ENCODE results near the gene PMEPA1. TPM values are rescaled to one million over a fixed set of nuclear protein-coding genes. Genes with fewer than 3 reads are reported as not detected.

PMEPA1 gene
- total RNA-seq, 1 experiment from 2014 or later = 15.0 TPM

DNA sequence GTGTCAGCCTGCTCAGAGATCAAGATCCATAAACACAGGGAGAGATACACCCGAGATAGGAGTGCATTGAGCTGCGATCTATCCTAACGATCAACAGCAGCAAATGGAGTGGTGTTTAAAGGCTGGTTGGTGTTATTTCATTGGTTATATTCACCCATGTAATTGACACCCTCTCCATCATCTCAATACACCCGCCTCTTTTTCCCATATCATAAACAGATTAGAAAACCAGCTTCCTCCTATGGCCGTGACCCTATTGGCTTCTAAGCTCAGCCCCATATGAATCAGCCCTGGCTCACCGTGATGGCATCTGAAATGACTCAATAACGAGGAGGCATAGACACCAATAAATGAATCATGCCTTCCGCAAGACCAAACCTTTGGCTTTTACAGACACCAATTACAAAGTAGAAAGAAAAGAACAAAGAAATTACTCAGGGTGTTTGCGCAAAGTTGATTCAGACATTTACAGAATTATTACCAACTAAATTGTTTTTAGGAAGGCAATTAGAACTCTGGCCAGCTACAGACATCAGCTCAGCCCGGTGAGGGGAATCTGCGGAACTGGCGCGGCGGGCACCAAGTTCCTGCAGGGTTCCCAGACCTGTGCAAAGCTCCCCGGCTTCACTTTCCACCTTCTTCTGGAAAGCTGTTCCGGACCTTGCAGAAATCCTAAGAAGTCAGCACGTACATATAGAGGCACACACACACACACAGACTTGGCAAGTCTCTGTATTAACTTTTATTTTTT is 11.5 kb downstream of the PMEPA1 start:
- DNase-seq = peak; percentile 75 to 80
- Histone ChIP-seq H3K36me3 (peaks cover 16% of the 10 kb centered on the region), H3K27me3 (no peaks in the 10 kb centered on the region), H3K27ac (peak overlapping the region; percentile 56), H3K9me3 (replicated peaks) (no peaks in the 10 kb centered on the region), H3K4me1 (peaks cover 39% of the 10 kb centered on the region), H3K4me3 (no peak overlapping the region)

DNA sequence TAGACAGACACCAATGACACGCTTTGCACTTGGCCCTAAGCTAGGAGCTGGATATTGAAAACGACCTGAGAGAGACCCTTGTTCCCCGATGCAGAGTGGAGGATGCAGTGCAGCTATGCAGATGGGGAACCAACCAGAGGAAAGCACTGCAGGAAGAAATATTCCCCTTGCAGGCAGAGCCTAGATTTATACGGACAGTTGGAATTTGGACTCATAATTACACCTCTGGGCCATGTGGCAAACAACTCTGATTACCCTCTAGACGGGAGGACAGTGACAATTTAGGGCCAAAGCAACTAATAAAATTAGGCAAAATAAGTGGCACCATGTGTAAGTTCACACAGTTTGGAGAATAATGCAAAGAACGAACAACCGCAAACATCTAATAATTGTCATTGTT is 12.3 kb downstream of the PMEPA1 start:
- Histone ChIP-seq H3K27me3 (no peaks in the 10 kb centered on the region), H3K36me3 (peaks cover 8% of the 10 kb centered on the region), H3K4me3 (no peak overlapping the region), H3K4me1 (peaks cover 36% of the 10 kb centered on the region), H3K9me3 (replicated peaks) (no peaks in the 10 kb centered on the region), H3K27ac (peak overlapping the region; percentile 16; the same call in 1 of the 2 replicates)
- no peak for DNase-seq

DNA sequence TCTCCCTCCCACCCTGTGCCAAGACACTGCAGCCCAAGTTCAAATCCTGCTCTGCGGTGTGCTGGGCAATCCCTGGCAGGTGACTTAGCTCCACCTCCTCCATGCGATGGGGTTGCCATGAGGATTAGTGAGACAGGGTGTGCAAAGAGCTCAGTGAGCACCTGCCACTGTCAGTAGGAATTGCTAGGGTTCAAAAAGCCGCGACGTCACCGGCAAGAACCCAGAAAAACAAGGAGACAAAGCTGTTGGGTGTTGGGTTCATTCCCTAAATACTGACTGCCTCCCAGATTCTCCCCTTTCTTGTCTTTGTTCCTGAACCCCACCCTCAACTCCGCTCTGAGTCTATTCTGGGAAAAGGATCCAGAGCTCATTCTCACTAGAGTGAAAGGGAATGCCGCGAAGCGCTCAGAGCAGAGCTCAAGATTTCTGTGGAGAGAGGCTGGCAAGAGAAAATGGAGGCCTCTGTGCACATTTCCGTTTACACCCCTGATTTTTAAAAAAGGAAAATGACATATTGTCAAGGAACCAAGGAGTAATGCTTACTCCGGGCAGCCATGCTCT is 13.3 kb downstream of the PMEPA1 start:
- H3K27ac ChIP-seq = peak overlapping the region; percentile 38
- peaks cover 36% of the 10 kb centered on the region for H3K4me1 ChIP-seq
- no peak overlapping the region for H3K4me3 ChIP-seq
- H3K9me3 ChIP-seq (replicated peaks) = no peaks in the 10 kb centered on the region
- no peaks in the 10 kb centered on the region for H3K27me3 ChIP-seq
- DNase-seq = peak; percentile 84 to 93
- peaks cover 4% of the 10 kb centered on the region; the same call in 1 of the 2 replicates for H3K36me3 ChIP-seq

DNA sequence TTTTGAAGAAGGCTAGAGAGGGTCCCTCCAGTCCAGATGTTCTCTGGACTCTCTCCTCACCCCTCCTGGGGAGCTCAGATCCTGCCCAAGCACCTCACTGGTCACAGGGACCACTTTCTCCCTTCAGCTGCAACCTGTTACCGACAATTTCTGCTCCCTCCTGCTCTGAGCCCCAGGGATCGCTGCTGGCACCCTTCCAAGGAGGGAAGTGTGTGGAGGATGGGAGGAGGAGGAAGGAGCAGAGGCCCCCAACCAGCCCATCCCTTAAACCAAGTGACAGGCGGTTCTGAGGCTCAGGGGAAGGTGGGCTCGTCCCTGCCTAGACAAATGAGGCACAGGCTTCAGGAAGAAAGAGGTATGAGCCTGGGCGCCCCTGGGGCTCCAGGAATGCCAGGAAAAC is 13.9 kb downstream of the PMEPA1 start:
- Histone ChIP-seq H3K27ac (no peak overlapping the region), H3K4me1 (peaks cover 36% of the 10 kb centered on the region), H3K9me3 (replicated peaks) (no peaks in the 10 kb centered on the region), H3K27me3 (no peaks in the 10 kb centered on the region), H3K36me3 (peaks cover 6% of the 10 kb centered on the region; the same call in 1 of the 2 replicates), H3K4me3 (no peak overlapping the region)
- DNase-seq = peak; percentile 53 to 73

DNA sequence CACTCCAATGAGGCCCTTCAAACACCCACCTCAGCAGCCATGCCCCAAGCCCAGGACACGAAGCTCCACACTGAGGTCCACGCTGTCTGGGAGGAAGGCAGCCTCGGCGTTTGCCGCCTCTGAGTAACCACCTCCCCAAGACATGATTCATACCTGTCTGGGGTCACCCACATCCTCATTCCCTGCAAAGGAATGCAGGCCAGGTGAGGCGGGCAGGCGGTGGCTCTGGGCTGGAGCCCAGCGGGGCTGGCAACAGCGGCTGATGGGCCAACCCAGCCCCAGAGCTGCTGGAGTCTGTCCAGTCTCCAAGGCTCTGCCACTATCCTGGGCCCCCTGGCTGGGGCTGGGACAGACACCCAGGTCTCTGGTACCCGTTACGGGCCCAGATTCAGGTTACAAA is 14.8 kb downstream of the PMEPA1 start:
- DNase-seq = no peak
- no peak overlapping the region for H3K27ac ChIP-seq
- no peak overlapping the region for H3K4me3 ChIP-seq
- H3K4me1 ChIP-seq = peaks cover 36% of the 10 kb centered on the region
- no peaks in the 10 kb centered on the region for H3K9me3 ChIP-seq (replicated peaks)
- no peaks in the 10 kb centered on the region for H3K27me3 ChIP-seq
- H3K36me3 ChIP-seq = peaks cover 5% of the 10 kb centered on the region; the same call in 1 of the 2 replicates

DNA sequence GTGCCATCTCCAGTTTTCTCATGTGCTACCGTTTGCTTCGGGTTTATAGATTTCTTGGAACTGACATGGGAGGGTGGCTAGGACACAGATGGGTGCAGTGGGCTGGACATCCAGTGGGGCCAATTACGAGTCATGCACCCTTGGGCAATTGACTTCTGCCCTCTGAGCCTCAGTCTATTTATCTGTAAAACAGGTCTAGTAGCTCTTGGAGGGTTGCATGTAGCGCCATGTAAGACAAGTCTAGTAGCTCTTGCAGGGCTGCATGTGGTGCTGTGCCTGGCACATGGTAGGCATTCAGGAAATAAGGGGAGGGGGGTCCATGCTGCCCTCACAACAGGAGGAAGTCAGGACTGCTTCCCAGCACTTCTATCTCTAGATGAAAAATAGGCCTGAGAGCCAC is 15.3 kb downstream of the PMEPA1 start:
- DNase-seq = no peak
- Histone ChIP-seq H3K9me3 (replicated peaks) (no peaks in the 10 kb centered on the region), H3K4me1 (peaks cover 36% of the 10 kb centered on the region), H3K27ac (no peak overlapping the region), H3K36me3 (peaks cover 4% of the 10 kb centered on the region; the same call in 1 of the 2 replicates), H3K27me3 (no peaks in the 10 kb centered on the region), H3K4me3 (no peak overlapping the region)

DNA sequence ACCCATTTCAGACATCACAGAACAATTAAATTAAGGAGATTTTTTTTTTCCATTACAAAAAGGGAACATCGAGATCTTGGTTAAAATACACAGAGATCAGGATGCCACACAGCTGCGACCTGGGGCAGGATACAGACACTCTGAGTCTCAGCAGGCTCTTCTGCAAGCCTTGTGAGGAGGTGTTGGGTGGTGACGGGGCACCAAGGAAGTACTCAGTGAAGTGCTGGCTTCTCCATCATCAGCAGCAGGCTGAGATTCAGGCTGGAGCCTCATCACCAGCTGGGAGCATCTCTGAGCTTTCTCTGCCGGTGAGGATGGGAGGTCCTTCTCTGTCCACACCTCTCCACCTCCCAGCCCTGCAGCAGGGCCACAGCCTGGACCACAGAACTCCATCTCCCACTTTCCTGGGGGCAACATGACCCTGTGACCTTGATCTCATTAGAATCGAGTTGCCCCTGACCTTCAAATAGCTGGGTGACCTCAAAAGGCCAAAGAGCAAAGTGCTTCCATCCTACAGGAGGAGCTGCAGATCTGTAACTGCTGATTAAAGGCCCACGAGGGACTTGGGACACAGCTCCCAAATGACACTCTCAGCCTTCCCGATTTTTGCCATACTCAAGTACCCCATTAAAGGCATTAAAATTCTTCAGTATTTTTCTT is 16.0 kb downstream of the PMEPA1 start:
- no peak for DNase-seq
- Histone ChIP-seq H3K4me1 (peaks cover 33% of the 10 kb centered on the region), H3K27ac (no peak overlapping the region), H3K36me3 (peaks cover 4% of the 10 kb centered on the region; the same call in 1 of the 2 replicates), H3K4me3 (no peak overlapping the region), H3K27me3 (no peaks in the 10 kb centered on the region), H3K9me3 (replicated peaks) (no peaks in the 10 kb centered on the region)

GRCh38 chr20:57693002-57693582 is 16.7 kb downstream of the PMEPA1 start:
- Histone ChIP-seq H3K27me3 (no peaks in the 10 kb centered on the region), H3K36me3 (peaks cover 7% of the 10 kb centered on the region; the same call in 1 of the 2 replicates), H3K27ac (no peak overlapping the region), H3K4me3 (no peak overlapping the region), H3K4me1 (peaks cover 29% of the 10 kb centered on the region), H3K9me3 (replicated peaks) (no peaks in the 10 kb centered on the region)
- DNase-seq = no peak

- no peak overlapping the region for H3K27ac ChIP-seq
- H3K27me3 ChIP-seq = no peaks in the 10 kb centered on the region
- H3K36me3 ChIP-seq = peaks cover 9% of the 10 kb centered on the region; the same call in 1 of the 2 replicates
- no peak overlapping the region for H3K4me3 ChIP-seq
- DNase-seq = no peak
- peaks cover 26% of the 10 kb centered on the region for H3K4me1 ChIP-seq
- H3K9me3 ChIP-seq (replicated peaks) = no peaks in the 10 kb centered on the region
Measured at GRCh38 chr20:57692393-57692792, 17.4 kb downstream of the PMEPA1 start.

DNA sequence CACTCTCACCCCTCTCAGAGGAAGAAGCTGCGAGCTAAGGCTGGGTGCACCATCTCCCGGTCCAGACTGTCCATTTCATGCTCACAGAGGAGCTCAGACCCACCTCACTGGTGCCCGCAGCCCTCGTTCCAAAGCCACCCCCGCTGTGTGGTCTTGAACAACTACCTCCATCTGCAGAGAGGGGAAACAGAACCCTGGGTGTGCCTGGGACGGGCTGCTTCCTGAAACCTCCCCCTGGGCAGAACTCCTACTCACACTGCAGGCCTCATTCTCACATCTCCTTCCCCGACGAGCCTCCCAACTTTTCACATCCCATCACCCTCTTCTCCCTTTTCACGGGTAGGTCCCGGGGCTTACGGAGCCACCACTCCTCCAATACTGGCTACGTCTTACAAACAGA is 18.1 kb downstream of the PMEPA1 start:
- H3K9me3 ChIP-seq (replicated peaks) = no peaks in the 10 kb centered on the region
- peaks cover 24% of the 10 kb centered on the region for H3K4me1 ChIP-seq
- no peak overlapping the region for H3K4me3 ChIP-seq
- no peak overlapping the region for H3K27ac ChIP-seq
- no peaks in the 10 kb centered on the region for H3K27me3 ChIP-seq
- DNase-seq = no peak
- peaks cover 9% of the 10 kb centered on the region; the same call in 1 of the 2 replicates for H3K36me3 ChIP-seq

DNA sequence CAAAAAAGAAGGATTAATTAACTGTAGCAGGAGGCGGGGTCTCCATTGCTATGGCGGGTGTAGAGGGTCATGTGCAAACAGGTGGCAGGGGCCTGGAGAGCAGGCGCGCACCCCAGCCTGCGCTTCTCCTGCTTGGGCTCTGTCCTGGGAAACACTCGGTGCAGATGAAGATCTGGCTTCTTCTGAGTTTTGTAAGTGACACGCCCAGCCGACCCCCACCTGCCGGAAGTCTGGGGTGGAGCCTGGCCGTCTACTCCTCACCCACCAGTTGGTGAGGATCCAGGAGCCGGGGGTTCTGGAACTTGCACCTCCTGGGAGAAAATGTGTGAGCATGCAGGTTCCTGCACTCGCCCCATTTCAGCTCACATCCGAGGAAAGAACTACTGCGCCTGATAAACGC is 19.3 kb downstream of the PMEPA1 start:
- Histone ChIP-seq H3K9me3 (replicated peaks) (no peaks in the 10 kb centered on the region), H3K4me1 (peaks cover 15% of the 10 kb centered on the region), H3K27ac (no peak overlapping the region), H3K36me3 (peaks cover 9% of the 10 kb centered on the region; the same call in 1 of the 2 replicates), H3K27me3 (no peaks in the 10 kb centered on the region), H3K4me3 (no peak overlapping the region)
- DNase-seq = no peak

DNA sequence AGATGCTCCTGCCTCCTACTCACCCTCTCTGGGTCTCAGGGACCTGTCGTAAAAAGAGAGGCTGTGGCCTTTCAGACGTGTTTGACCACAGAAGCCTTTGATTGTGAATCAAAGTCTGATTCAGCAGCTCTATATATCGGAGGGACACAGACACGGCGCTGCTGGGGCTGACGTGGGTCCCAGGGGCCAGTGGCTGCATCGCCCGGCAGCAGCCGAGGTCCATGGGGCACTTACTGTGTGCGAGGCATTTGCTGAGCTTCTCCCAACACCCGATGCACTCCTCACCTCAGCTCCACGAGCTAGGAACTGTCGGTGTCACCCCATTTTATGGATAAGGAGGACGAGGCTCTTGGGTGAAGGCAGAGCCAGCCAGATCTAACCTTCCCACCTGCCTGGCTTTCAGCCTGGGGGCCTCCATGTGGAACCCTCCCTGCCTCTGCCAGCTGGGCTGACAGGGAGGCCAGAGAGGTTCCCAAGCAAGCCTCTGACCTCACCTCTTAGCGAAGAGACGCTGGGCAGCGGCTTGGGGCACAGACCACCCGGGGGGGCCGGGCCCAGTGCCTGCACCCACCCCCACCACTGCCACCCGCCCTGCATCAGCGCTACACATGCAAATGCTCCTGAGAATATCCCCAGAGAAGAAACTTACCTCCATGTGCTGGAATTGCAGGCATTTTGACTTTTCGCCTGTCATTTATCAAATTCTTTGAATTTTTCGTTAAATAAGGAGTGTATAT is 19.9 kb downstream of the PMEPA1 start:
- Histone ChIP-seq H3K4me3 (no peak overlapping the region), H3K36me3 (peaks cover 9% of the 10 kb centered on the region; the same call in 1 of the 2 replicates), H3K9me3 (replicated peaks) (no peaks in the 10 kb centered on the region), H3K27me3 (no peaks in the 10 kb centered on the region), H3K4me1 (peaks cover 15% of the 10 kb centered on the region), H3K27ac (no peak overlapping the region)
- no peak for DNase-seq

DNA sequence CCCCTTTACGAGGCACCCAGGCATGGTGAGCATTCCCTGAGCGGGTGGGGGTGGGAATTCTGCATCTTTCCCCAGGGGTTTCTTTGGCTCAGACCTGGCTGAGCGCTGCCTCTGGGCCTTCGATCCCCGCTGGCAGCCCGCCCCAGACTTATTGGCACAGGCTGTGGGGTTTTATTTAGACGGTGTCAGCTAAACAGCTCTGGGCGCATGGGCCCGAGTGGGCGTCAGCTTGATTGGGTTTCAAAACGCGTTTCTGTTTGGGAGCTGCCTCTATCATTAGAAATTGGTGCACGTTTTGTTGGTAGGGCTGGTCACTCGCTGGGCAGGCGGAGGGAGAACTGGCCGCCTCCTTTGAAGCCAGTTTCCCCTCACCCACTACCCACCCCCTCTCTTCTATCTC is 21.0 kb downstream of the PMEPA1 start:
- H3K4me3 ChIP-seq = no peak overlapping the region
- no peaks in the 10 kb centered on the region for H3K9me3 ChIP-seq (replicated peaks)
- peaks cover 9% of the 10 kb centered on the region; the same call in 1 of the 2 replicates for H3K36me3 ChIP-seq
- no peak overlapping the region for H3K27ac ChIP-seq
- DNase-seq = no peak
- H3K27me3 ChIP-seq = no peaks in the 10 kb centered on the region
- peaks cover 15% of the 10 kb centered on the region for H3K4me1 ChIP-seq

- no peaks in the 10 kb centered on the region for H3K27me3 ChIP-seq
- DNase-seq = no peak
- H3K4me1 ChIP-seq = peaks cover 15% of the 10 kb centered on the region
- H3K9me3 ChIP-seq (replicated peaks) = no peaks in the 10 kb centered on the region
- peaks cover 9% of the 10 kb centered on the region; the same call in 1 of the 2 replicates for H3K36me3 ChIP-seq
- no peak overlapping the region for H3K27ac ChIP-seq
- no peak overlapping the region for H3K4me3 ChIP-seq
Measured at GRCh38 chr20:57688295-57688694, 21.5 kb downstream of the PMEPA1 start.
